ENCODE data around the gene FIS1. TPM values are rescaled to one million over a fixed set of nuclear protein-coding genes. Genes with fewer than 3 reads are reported as not detected.
"Not testable (repeated sequence)": the region's sequence is repeated elsewhere in the genome, so short reads cannot be mapped to it uniquely, and the experiment has no call there.

The FIS1 gene
- total RNA-seq, 2 experiments from 2014 or later = 106 to 109 TPM

GRCh38 chr7:101273206-101273605 is 28.3 kb upstream of the FIS1 start:
- Mint-ChIP-seq H3K36me3 (no peaks in the 10 kb centered on the region), H3K27me3 (peaks cover 12% of the 10 kb centered on the region), H3K9me3 (no peaks in the 10 kb centered on the region), H3K4me3 (no peak overlapping the region), H3K4me1 (no peaks in the 10 kb centered on the region), H3K27ac (no peak overlapping the region)
- DNase-seq = no peak

GRCh38 chr7:101271021-101271420 is 26.1 kb upstream of the FIS1 start:
- H3K4me3 Mint-ChIP-seq = no peak overlapping the region
- H3K36me3 Mint-ChIP-seq = no peaks in the 10 kb centered on the region
- peaks cover 2% of the 10 kb centered on the region for H3K4me1 Mint-ChIP-seq
- H3K27me3 Mint-ChIP-seq = peaks cover 12% of the 10 kb centered on the region
- no peaks in the 10 kb centered on the region for H3K9me3 Mint-ChIP-seq
- no peak for DNase-seq
- H3K27ac Mint-ChIP-seq = no peak overlapping the region

GRCh38 chr7:101269664-101270063 is 24.8 kb upstream of the FIS1 start:
- Mint-ChIP-seq H3K27ac (no peak overlapping the region), H3K36me3 (no peaks in the 10 kb centered on the region), H3K27me3 (peaks cover 16% of the 10 kb centered on the region)

GRCh38 chr7:101265622-101266516 is 21.0 kb upstream of the FIS1 start:
- no peak for DNase-seq
- Mint-ChIP-seq H3K9me3 (no peaks in the 10 kb centered on the region), H3K27me3 (peaks cover 8% of the 10 kb centered on the region), H3K27ac (no peak overlapping the region), H3K36me3 (no peaks in the 10 kb centered on the region), H3K4me1 (peaks cover 5% of the 10 kb centered on the region), H3K4me3 (no peak overlapping the region)

More at GRCh38 chr7:101269664-101270063, 24.8 kb upstream of the FIS1 start:
- no peak for DNase-seq
- H3K4me1 Mint-ChIP-seq = peaks cover 5% of the 10 kb centered on the region
- H3K4me3 Mint-ChIP-seq = no peak overlapping the region
- H3K9me3 Mint-ChIP-seq = no peaks in the 10 kb centered on the region

GRCh38 chr7:101264102-101264706 is 19.3 kb upstream of the FIS1 start:
- not testable (repeated sequence) for H3K27me3 Mint-ChIP-seq, H3K4me1 Mint-ChIP-seq, H3K9me3 Mint-ChIP-seq, H3K4me3 Mint-ChIP-seq, H3K36me3 Mint-ChIP-seq, DNase-seq, H3K27ac Mint-ChIP-seq

- Mint-ChIP-seq H3K27me3 (peaks cover 9% of the 10 kb centered on the region), H3K4me1 (no peaks in the 10 kb centered on the region), H3K36me3 (no peaks in the 10 kb centered on the region), H3K27ac (no peak overlapping the region), H3K9me3 (no peaks in the 10 kb centered on the region), H3K4me3 (no peak overlapping the region)
- no peak for DNase-seq
Observed at GRCh38 chr7:101258243-101258731, 13.4 kb upstream of the FIS1 start.

- Mint-ChIP-seq H3K36me3 (peaks cover 7% of the 10 kb centered on the region), H3K4me3 (no peak overlapping the region), H3K9me3 (no peaks in the 10 kb centered on the region), H3K27me3 (peaks cover 5% of the 10 kb centered on the region), H3K27ac (no peak overlapping the region), H3K4me1 (peaks cover 7% of the 10 kb centered on the region)
- DNase-seq = no peak
Observed at GRCh38 chr7:101255796-101256195, 10.9 kb upstream of the FIS1 start.

- H3K27ac Mint-ChIP-seq, DNase-seq, H3K36me3 Mint-ChIP-seq, H3K9me3 Mint-ChIP-seq, H3K27me3 Mint-ChIP-seq: not testable (repeated sequence)
- Mint-ChIP-seq H3K4me1 (peaks cover 18% of the 10 kb centered on the region), H3K4me3 (peak overlapping the region; percentile 96)
Observed at GRCh38 chr7:101253199-101253598, 8.3 kb upstream of the FIS1 start.

GRCh38 chr7:101251871-101252659 is 7.2 kb upstream of the FIS1 start:
- Mint-ChIP-seq H3K27ac (peak overlapping the region; percentile 97), H3K9me3 (no peaks in the 10 kb centered on the region), H3K36me3 (peaks cover 14% of the 10 kb centered on the region), H3K27me3 (peaks cover 5% of the 10 kb centered on the region), H3K4me3 (peak overlapping the region; percentile 96), H3K4me1 (peaks cover 22% of the 10 kb centered on the region)
- DNase-seq = peak; percentile 99

- Mint-ChIP-seq H3K27ac (peak overlapping the region; percentile 62), H3K27me3 (peaks cover 5% of the 10 kb centered on the region), H3K4me1 (peaks cover 32% of the 10 kb centered on the region), H3K9me3 (no peaks in the 10 kb centered on the region), H3K36me3 (peaks cover 23% of the 10 kb centered on the region), H3K4me3 (peak overlapping the region; percentile 96)
- DNase-seq = no peak
Observed at GRCh38 chr7:101250324-101250723, 5.4 kb upstream of the FIS1 start.

- Mint-ChIP-seq H3K27me3 (no peaks in the 10 kb centered on the region), H3K27ac (no peak overlapping the region), H3K9me3 (no peaks in the 10 kb centered on the region), H3K4me3 (peak overlapping the region; percentile 20), H3K4me1 (peaks cover 43% of the 10 kb centered on the region), H3K36me3 (peaks cover 33% of the 10 kb centered on the region)
- no peak for DNase-seq
Observed at GRCh38 chr7:101248276-101248675, 3.4 kb upstream of the FIS1 start.

- Mint-ChIP-seq H3K4me3 (peak overlapping the region; percentile 96), H3K27ac (peak overlapping the region; percentile 94), H3K36me3 (peaks cover 27% of the 10 kb centered on the region), H3K4me1 (peaks cover 40% of the 10 kb centered on the region), H3K9me3 (no peaks in the 10 kb centered on the region), H3K27me3 (no peaks in the 10 kb centered on the region)
- DNase-seq = no peak
Observed at GRCh38 chr7:101245147-101245668, 327 bp upstream of the FIS1 start.

GRCh38 chr7:101243646-101244374 is 1.1 kb downstream of the FIS1 start:
- Mint-ChIP-seq H3K27ac (peak overlapping the region; percentile 94), H3K36me3 (peaks cover 27% of the 10 kb centered on the region), H3K4me3 (peak overlapping the region; percentile 96), H3K4me1 (peaks cover 36% of the 10 kb centered on the region), H3K27me3 (no peaks in the 10 kb centered on the region), H3K9me3 (no peaks in the 10 kb centered on the region)
- DNase-seq = no peak
